ENCODE results near the gene KCNK15.

Gene KCNK15

GRCh38 chr20:44746367-44747165, 901 bp downstream of the KCNK15 start:
- H3K4ac ChIP-seq (ENCODE audit: low read depth, low read length): no peak overlapping the region
- no CpG with 5 or more reads among the region's 12 CpGs for WGBS (ENCODE audit: extremely low coverage, insufficient coverage, insufficient read length)
- H3K4me1 ChIP-seq (ENCODE audit: control insufficient read depth in 1 of 2, insufficient read depth in 2 of 2, low read length in 2 of 2): peaks cover 2 to 3% of the 10 kb centered on the region in 2 experiments
- H3K79me2 ChIP-seq (ENCODE audit: control insufficient read depth, insufficient read depth, low read length, poor library complexity): no peaks in the 10 kb centered on the region
- H3K4me3 ChIP-seq (ENCODE audit: low read depth, low read length): no peak overlapping the region
- H2AK5ac ChIP-seq (ENCODE audit: low read length): no peak overlapping the region
- no peak overlapping the region for H3K9ac ChIP-seq (ENCODE audit: low read length)
- no peak overlapping the region for H2BK12ac ChIP-seq (ENCODE audit: low read length)
- H3K23ac ChIP-seq (ENCODE audit: low read length): no peak overlapping the region
- no peaks in the 10 kb centered on the region for H3K9me3 ChIP-seq (ENCODE audit: insufficient read depth, low read depth, low read length)
- H3K27ac ChIP-seq (ENCODE audit: low read depth, low read length): no peak overlapping the region
- no peak overlapping the region for H2BK120ac ChIP-seq (ENCODE audit: insufficient read depth, low read length, poor library complexity)
- H2AFZ ChIP-seq (ENCODE audit: insufficient read depth, low read length, poor library complexity): no peak overlapping the region
- H3K79me1 ChIP-seq (ENCODE audit: low read length): no peaks in the 10 kb centered on the region
- no peak overlapping the region for H3K14ac ChIP-seq (ENCODE audit: low read length)
- no peak overlapping the region for H2BK5ac ChIP-seq (ENCODE audit: low read depth, low read length, poor library complexity)
- no peak overlapping the region for H3K18ac ChIP-seq (ENCODE audit: low read length)
- H3K27me3 ChIP-seq (ENCODE audit: insufficient read depth, low read length): peaks cover 22% of the 10 kb centered on the region
- peak in 1 of 2 donors; percentile 30 for DNase-seq
- no peaks in the 10 kb centered on the region for H3K36me3 ChIP-seq (ENCODE audit: control insufficient read depth in 1 of 2, insufficient read depth in 2 of 2, low read length in 2 of 2)
- no peak overlapping the region for H4K91ac ChIP-seq (ENCODE audit: low read depth, low read length)
- H4K12ac ChIP-seq (ENCODE audit: low read depth, low read length): no peak overlapping the region
- H4K8ac ChIP-seq (ENCODE audit: low read depth, low read length): no peak overlapping the region
- H3K4me2 ChIP-seq (ENCODE audit: low read length): peak overlapping the region; percentile 69

- H2BK5ac ChIP-seq (ENCODE audit: low read depth, low read length, poor library complexity): no peak overlapping the region
- H3K9me3 ChIP-seq (ENCODE audit: insufficient read depth, low read depth, low read length): no peaks in the 10 kb centered on the region
- H2AK5ac ChIP-seq (ENCODE audit: low read length): no peak overlapping the region
- no CpG with 5 or more reads among the region's 5 CpGs for WGBS (ENCODE audit: extremely low coverage, insufficient coverage, insufficient read length)
- no peak overlapping the region for H4K12ac ChIP-seq (ENCODE audit: low read depth, low read length)
- no peak overlapping the region for H3K23ac ChIP-seq (ENCODE audit: low read length)
- H3K4ac ChIP-seq (ENCODE audit: low read depth, low read length): no peak overlapping the region
- no peak overlapping the region for H4K8ac ChIP-seq (ENCODE audit: low read depth, low read length)
- H2AFZ ChIP-seq (ENCODE audit: insufficient read depth, low read length, poor library complexity): no peak overlapping the region
- H2BK12ac ChIP-seq (ENCODE audit: low read length): no peak overlapping the region
- H3K18ac ChIP-seq (ENCODE audit: low read length): no peak overlapping the region
- H3K14ac ChIP-seq (ENCODE audit: low read length): no peak overlapping the region
- H2BK120ac ChIP-seq (ENCODE audit: insufficient read depth, low read length, poor library complexity): no peak overlapping the region
- no peaks in the 10 kb centered on the region for H3K36me3 ChIP-seq (ENCODE audit: control insufficient read depth in 1 of 2, insufficient read depth in 2 of 2, low read length in 2 of 2)
- H3K79me2 ChIP-seq (ENCODE audit: control insufficient read depth, insufficient read depth, low read length, poor library complexity): no peaks in the 10 kb centered on the region
- DNase-seq: peak; percentile 75 to 82
- no peaks in the 10 kb centered on the region for H3K79me1 ChIP-seq (ENCODE audit: low read length)
- H3K4me2 ChIP-seq (ENCODE audit: low read length): no peak overlapping the region
- H3K9ac ChIP-seq (ENCODE audit: low read length): no peak overlapping the region
- H3K4me1 ChIP-seq (ENCODE audit: control insufficient read depth in 1 of 2, insufficient read depth in 2 of 2, low read length in 2 of 2): peaks cover 2 to 3% of the 10 kb centered on the region in 2 experiments
- H4K91ac ChIP-seq (ENCODE audit: low read depth, low read length): no peak overlapping the region
- peaks cover 22% of the 10 kb centered on the region for H3K27me3 ChIP-seq (ENCODE audit: insufficient read depth, low read length)
- no peak overlapping the region for H3K4me3 ChIP-seq (ENCODE audit: low read depth, low read length)
- H3K27ac ChIP-seq (ENCODE audit: low read depth, low read length): no peak overlapping the region
Observed at GRCh38 chr20:44747166-44748004, 1.7 kb downstream of the KCNK15 start.

- H3K4me2 ChIP-seq (ENCODE audit: low read length): no peak overlapping the region
- H3K9me3 ChIP-seq (ENCODE audit: insufficient read depth, low read depth, low read length): no peaks in the 10 kb centered on the region
- H3K4me1 ChIP-seq (ENCODE audit: control insufficient read depth in 1 of 2, insufficient read depth in 2 of 2, low read length in 2 of 2): peaks cover 2 to 3% of the 10 kb centered on the region in 2 experiments
- no peak overlapping the region for H4K91ac ChIP-seq (ENCODE audit: low read depth, low read length)
- no peaks in the 10 kb centered on the region for H3K36me3 ChIP-seq (ENCODE audit: control insufficient read depth in 1 of 2, insufficient read depth in 2 of 2, low read length in 2 of 2)
- WGBS (ENCODE audit: extremely low coverage, insufficient coverage, insufficient read length): no CpG with 5 or more reads among the region's 3 CpGs
- no peak overlapping the region for H3K23ac ChIP-seq (ENCODE audit: low read length)
- H3K4ac ChIP-seq (ENCODE audit: low read depth, low read length): no peak overlapping the region
- no peak overlapping the region for H3K27ac ChIP-seq (ENCODE audit: low read depth, low read length)
- peaks cover 22% of the 10 kb centered on the region for H3K27me3 ChIP-seq (ENCODE audit: insufficient read depth, low read length)
- no peak overlapping the region for H3K18ac ChIP-seq (ENCODE audit: low read length)
- H4K12ac ChIP-seq (ENCODE audit: low read depth, low read length): no peak overlapping the region
- no peaks in the 10 kb centered on the region for H3K79me1 ChIP-seq (ENCODE audit: low read length)
- H2AFZ ChIP-seq (ENCODE audit: insufficient read depth, low read length, poor library complexity): no peak overlapping the region
- no peak overlapping the region for H2BK12ac ChIP-seq (ENCODE audit: low read length)
- no peak overlapping the region for H2AK5ac ChIP-seq (ENCODE audit: low read length)
- no peak overlapping the region for H4K8ac ChIP-seq (ENCODE audit: low read depth, low read length)
- H3K9ac ChIP-seq (ENCODE audit: low read length): no peak overlapping the region
- no peak overlapping the region for H3K14ac ChIP-seq (ENCODE audit: low read length)
- H2BK120ac ChIP-seq (ENCODE audit: insufficient read depth, low read length, poor library complexity): no peak overlapping the region
- H3K79me2 ChIP-seq (ENCODE audit: control insufficient read depth, insufficient read depth, low read length, poor library complexity): no peaks in the 10 kb centered on the region
- no peak overlapping the region for H3K4me3 ChIP-seq (ENCODE audit: low read depth, low read length)
- no peak overlapping the region for H2BK5ac ChIP-seq (ENCODE audit: low read depth, low read length, poor library complexity)
- DNase-seq: no peak
Observed at GRCh38 chr20:44748005-44748370, 2.3 kb downstream of the KCNK15 start.

GRCh38 chr20:44750081-44750805, 4.6 kb downstream of the KCNK15 start:
- H3K79me1 ChIP-seq (ENCODE audit: low read length): no peaks in the 10 kb centered on the region
- H2BK120ac ChIP-seq (ENCODE audit: insufficient read depth, low read length, poor library complexity): no peak overlapping the region
- H3K9ac ChIP-seq (ENCODE audit: low read length): no peak overlapping the region
- no peaks in the 10 kb centered on the region for H3K9me3 ChIP-seq (ENCODE audit: insufficient read depth, low read depth, low read length)
- H2AFZ ChIP-seq (ENCODE audit: insufficient read depth, low read length, poor library complexity): no peak overlapping the region
- WGBS (ENCODE audit: extremely low coverage, insufficient coverage, insufficient read length): no CpG with 5 or more reads among the region's 73 CpGs
- no peak overlapping the region for H4K91ac ChIP-seq (ENCODE audit: low read depth, low read length)
- peak in 1 of 2 donors; percentile 20 for DNase-seq
- H3K27ac ChIP-seq (ENCODE audit: low read depth, low read length): no peak overlapping the region
- H3K4me3 ChIP-seq (ENCODE audit: low read depth, low read length): no peak overlapping the region
- no peak overlapping the region for H3K4me2 ChIP-seq (ENCODE audit: low read length)
- no peak overlapping the region for H3K23ac ChIP-seq (ENCODE audit: low read length)
- H4K8ac ChIP-seq (ENCODE audit: low read depth, low read length): no peak overlapping the region
- H3K4ac ChIP-seq (ENCODE audit: low read depth, low read length): no peak overlapping the region
- no peak overlapping the region for H3K14ac ChIP-seq (ENCODE audit: low read length)
- peaks cover 15% of the 10 kb centered on the region for H3K27me3 ChIP-seq (ENCODE audit: insufficient read depth, low read length)
- no peaks in the 10 kb centered on the region for H3K79me2 ChIP-seq (ENCODE audit: control insufficient read depth, insufficient read depth, low read length, poor library complexity)
- no peaks in the 10 kb centered on the region for H3K36me3 ChIP-seq (ENCODE audit: control insufficient read depth in 1 of 2, insufficient read depth in 2 of 2, low read length in 2 of 2)
- H4K12ac ChIP-seq (ENCODE audit: low read depth, low read length): no peak overlapping the region
- no peak overlapping the region for H2AK5ac ChIP-seq (ENCODE audit: low read length)
- H2BK12ac ChIP-seq (ENCODE audit: low read length): no peak overlapping the region
- no peak overlapping the region for H3K18ac ChIP-seq (ENCODE audit: low read length)
- H3K4me1 ChIP-seq (ENCODE audit: control insufficient read depth in 1 of 2, insufficient read depth in 2 of 2, low read length in 2 of 2): peaks cover 2 to 3% of the 10 kb centered on the region in 2 experiments
- no peak overlapping the region for H2BK5ac ChIP-seq (ENCODE audit: low read depth, low read length, poor library complexity)
